ENCODE data around the gene SLC6A6.

DNA sequence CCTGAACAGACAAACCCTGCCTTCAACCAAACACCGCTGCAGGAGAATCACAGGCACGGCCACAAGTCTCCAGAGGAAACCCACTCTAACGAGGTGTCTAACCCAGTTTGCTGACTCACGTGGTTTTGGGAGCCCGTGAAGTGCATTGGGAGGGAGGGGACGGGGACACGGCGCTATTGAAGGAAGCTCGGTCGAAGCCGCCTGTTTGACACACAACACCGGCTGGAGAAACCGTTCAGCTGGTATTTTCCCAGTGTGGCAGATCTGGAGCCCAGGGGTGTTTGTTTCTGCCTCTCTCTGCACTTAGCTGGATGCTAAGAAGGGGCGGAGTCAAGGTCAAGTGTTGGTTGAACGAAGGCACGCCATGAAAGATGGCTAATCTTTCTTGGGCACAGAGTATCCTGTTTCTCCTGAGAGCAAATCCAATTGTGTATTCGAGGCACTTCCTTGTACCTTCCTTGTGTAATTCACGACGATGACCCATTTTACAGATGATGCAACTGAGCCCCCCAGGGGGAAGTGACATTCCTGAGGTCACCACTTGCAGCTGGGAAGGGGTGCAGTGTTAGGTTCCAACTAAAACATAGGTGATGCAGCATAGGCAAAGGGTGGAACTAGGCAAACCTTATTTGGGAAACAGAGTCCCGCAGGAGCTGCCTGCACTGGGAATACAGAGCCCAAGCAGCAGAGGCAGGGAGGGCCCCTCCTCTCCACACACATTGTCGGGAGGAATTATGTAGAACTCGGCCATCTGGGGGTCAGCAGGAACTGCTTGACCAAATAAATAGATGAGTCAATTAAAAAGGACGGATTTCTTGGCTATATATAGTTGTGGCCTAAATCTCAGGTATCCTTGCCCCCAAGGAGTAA is 22.5 kb downstream of the SLC6A6 start:
- TF ChIP-seq, protein P1, sequence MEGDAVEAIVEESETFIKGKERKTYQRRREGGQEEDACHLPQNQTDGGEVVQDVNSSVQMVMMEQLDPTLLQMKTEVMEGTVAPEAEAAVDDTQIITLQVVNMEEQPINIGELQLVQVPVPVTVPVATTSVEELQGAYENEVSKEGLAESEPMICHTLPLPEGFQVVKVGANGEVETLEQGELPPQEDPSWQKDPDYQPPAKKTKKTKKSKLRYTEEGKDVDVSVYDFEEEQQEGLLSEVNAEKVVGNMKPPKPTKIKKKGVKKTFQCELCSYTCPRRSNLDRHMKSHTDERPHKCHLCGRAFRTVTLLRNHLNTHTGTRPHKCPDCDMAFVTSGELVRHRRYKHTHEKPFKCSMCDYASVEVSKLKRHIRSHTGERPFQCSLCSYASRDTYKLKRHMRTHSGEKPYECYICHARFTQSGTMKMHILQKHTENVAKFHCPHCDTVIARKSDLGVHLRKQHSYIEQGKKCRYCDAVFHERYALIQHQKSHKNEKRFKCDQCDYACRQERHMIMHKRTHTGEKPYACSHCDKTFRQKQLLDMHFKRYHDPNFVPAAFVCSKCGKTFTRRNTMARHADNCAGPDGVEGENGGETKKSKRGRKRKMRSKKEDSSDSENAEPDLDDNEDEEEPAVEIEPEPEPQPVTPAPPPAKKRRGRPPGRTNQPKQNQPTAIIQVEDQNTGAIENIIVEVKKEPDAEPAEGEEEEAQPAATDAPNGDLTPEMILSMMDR (conservative IDR thresholded peaks at IDR 0.05; ENCODE audit: low read depth in 2 of 2), result no peak
- TF ChIP-seq, protein P2, sequence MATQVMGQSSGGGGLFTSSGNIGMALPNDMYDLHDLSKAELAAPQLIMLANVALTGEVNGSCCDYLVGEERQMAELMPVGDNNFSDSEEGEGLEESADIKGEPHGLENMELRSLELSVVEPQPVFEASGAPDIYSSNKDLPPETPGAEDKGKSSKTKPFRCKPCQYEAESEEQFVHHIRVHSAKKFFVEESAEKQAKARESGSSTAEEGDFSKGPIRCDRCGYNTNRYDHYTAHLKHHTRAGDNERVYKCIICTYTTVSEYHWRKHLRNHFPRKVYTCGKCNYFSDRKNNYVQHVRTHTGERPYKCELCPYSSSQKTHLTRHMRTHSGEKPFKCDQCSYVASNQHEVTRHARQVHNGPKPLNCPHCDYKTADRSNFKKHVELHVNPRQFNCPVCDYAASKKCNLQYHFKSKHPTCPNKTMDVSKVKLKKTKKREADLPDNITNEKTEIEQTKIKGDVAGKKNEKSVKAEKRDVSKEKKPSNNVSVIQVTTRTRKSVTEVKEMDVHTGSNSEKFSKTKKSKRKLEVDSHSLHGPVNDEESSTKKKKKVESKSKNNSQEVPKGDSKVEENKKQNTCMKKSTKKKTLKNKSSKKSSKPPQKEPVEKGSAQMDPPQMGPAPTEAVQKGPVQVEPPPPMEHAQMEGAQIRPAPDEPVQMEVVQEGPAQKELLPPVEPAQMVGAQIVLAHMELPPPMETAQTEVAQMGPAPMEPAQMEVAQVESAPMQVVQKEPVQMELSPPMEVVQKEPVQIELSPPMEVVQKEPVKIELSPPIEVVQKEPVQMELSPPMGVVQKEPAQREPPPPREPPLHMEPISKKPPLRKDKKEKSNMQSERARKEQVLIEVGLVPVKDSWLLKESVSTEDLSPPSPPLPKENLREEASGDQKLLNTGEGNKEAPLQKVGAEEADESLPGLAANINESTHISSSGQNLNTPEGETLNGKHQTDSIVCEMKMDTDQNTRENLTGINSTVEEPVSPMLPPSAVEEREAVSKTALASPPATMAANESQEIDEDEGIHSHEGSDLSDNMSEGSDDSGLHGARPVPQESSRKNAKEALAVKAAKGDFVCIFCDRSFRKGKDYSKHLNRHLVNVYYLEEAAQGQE (IDR thresholded peaks at IDR 0.05; ENCODE audit: unreplicated experiment), result no peak
- no peak for TF ChIP-seq CREB1 (CRISPR knock-in tag; IDR thresholded peaks at IDR 0.05; ENCODE audit: low read depth)
- no peak for TF ChIP-seq POLR2AphosphoS5 (IDR thresholded peaks at IDR 0.05; ENCODE audit: low read depth)
- TF ChIP-seq EZH2 (IDR thresholded peaks at IDR 0.05; ENCODE audit: low read depth, unreplicated experiment), result no peak
- TF ChIP-seq, protein P3, sequence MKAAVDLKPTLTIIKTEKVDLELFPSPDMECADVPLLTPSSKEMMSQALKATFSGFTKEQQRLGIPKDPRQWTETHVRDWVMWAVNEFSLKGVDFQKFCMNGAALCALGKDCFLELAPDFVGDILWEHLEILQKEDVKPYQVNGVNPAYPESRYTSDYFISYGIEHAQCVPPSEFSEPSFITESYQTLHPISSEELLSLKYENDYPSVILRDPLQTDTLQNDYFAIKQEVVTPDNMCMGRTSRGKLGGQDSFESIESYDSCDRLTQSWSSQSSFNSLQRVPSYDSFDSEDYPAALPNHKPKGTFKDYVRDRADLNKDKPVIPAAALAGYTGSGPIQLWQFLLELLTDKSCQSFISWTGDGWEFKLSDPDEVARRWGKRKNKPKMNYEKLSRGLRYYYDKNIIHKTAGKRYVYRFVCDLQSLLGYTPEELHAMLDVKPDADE (IDR thresholded peaks at IDR 0.05), result no peak
- no peak for TF ChIP-seq EZH2phosphoT487 (IDR thresholded peaks at IDR 0.05; ENCODE audit: unreplicated experiment)
- no peak for TF ChIP-seq NANOG (IDR thresholded peaks at IDR 0.05; ENCODE audit: borderline replicate concordance)
- no peak for TF ChIP-seq JUNB (IDR thresholded peaks at IDR 0.05; ENCODE audit: unreplicated experiment)

Measured in GM23338 (cell line).